ENCODE results near the gene VSX2.

DNA sequence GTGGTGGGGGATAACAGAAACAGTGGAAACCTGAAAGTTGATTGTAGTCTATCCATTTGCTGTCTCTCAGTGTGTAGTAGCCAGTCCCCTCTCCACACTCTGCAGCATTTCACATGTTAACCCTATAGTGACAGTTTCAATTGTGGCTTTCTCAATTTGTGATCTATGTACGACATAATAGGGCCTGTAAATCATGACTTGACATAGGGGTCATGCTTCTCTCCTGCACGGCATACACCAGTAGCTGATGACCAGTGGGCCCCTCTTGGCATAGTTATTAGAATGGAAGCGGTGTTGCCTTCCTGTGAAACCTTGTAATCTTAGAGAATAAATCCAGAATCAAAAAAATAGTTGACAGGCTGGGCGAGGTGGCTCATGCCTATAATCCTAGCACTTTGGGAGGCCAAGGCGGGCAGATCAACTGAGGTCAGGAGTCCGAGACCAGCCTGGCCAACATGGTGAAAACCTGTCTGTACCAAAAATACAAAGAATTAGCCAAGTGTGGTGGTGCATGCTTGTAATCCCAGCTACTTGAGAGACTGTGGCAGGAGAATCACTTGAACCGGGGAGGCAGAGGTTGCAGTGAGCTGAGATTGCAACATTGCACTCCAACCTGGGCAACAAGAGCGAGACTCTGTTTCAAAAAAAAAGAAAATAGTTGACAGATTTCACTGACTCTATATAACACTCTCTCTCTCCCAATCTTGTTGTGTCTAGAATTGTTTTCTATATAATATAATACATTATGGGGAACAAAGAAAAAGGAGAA, 44.6 kb upstream of the VSX2 start:
- TF ChIP-seq, protein P1, sequence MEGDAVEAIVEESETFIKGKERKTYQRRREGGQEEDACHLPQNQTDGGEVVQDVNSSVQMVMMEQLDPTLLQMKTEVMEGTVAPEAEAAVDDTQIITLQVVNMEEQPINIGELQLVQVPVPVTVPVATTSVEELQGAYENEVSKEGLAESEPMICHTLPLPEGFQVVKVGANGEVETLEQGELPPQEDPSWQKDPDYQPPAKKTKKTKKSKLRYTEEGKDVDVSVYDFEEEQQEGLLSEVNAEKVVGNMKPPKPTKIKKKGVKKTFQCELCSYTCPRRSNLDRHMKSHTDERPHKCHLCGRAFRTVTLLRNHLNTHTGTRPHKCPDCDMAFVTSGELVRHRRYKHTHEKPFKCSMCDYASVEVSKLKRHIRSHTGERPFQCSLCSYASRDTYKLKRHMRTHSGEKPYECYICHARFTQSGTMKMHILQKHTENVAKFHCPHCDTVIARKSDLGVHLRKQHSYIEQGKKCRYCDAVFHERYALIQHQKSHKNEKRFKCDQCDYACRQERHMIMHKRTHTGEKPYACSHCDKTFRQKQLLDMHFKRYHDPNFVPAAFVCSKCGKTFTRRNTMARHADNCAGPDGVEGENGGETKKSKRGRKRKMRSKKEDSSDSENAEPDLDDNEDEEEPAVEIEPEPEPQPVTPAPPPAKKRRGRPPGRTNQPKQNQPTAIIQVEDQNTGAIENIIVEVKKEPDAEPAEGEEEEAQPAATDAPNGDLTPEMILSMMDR (conservative IDR thresholded peaks at IDR 0.05 in 1 of 2, IDR thresholded peaks at IDR 0.05 in 1 of 2; ENCODE audit: low read depth in 1 of 2, low read length in 2 of 2) = no peak
- TF ChIP-seq EZH2 (IDR thresholded peaks at IDR 0.05; ENCODE audit: low read length, missing control alignments) = no peak
